Kidney epithelial cell (primary cell): ENCODE data around the gene ARMC10. TPM values are rescaled to one million over a fixed set of nuclear protein-coding genes. Genes with fewer than 3 reads are reported as not detected.
A peak's percentile ranks its signal among the peaks of the same experiment; 100 is the strongest.

Experiments used
- DNase-seq: peaks from one replicate; pipeline ENCODE4 v3.0.0-alpha.2; 2010; ENCODE audit warnings: low read depth
- H3K27me3 ChIP-seq: 2 replicates; pipeline ENCODE4 v1.6.0; 2011; ENCODE audit warnings: low read length; ENCODE audit not compliant: control insufficient read depth, insufficient read depth
- H3K36me3 ChIP-seq: 2 replicates; pipeline ENCODE4 v1.5.1; 2011; ENCODE audit warnings: low read length; ENCODE audit not compliant: control insufficient read depth, insufficient read depth
- H3K4me3 ChIP-seq: 2 replicates; pipeline ENCODE4 v1.5.1; 2011; ENCODE audit warnings: low read depth, mild to moderate bottlenecking, control low read depth, low read length
- total RNA-seq: library from RNA; depleted of rRNA; stranded (reverse); fragments of >200 nt; gene quantifications from 2 replicates; pipeline ENCODE4 v1.2.3, GENCODE V29; 2015
- TF ChIP-seq, protein P1 (sequence below): IDR thresholded peaks from 2 replicates; pipeline ENCODE4 v1.5.1; 2011; ENCODE audit warnings: mild to moderate bottlenecking, moderate library complexity, low read length, control low read depth, inconsistent platforms; ENCODE audit not compliant: insufficient read depth, poor library complexity, severe bottlenecking

ARMC10 gene
- total RNA-seq, 1 donor from 2014 or later = 34.7 TPM

DNA sequence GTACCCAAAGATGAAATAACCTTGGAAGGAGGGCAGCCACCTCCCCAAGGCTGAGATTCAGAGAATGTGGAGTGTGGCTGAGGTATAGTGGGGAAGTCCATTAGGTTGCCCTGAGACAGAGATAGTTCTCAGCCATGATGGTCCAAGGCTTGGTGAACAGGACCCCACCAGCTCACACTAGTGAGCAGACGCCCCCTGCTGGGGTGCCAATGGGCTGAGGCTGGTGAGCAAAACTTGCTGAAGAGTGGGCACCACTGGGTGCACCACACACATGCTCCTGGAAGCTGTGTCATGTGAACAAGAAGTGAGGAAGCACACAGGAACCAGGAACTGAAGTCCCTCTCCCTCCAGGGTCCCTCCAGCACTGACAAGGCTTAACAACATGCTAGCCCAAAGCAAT lies 9.3 kb upstream of the ARMC10 start:
- TF ChIP-seq, protein P1, sequence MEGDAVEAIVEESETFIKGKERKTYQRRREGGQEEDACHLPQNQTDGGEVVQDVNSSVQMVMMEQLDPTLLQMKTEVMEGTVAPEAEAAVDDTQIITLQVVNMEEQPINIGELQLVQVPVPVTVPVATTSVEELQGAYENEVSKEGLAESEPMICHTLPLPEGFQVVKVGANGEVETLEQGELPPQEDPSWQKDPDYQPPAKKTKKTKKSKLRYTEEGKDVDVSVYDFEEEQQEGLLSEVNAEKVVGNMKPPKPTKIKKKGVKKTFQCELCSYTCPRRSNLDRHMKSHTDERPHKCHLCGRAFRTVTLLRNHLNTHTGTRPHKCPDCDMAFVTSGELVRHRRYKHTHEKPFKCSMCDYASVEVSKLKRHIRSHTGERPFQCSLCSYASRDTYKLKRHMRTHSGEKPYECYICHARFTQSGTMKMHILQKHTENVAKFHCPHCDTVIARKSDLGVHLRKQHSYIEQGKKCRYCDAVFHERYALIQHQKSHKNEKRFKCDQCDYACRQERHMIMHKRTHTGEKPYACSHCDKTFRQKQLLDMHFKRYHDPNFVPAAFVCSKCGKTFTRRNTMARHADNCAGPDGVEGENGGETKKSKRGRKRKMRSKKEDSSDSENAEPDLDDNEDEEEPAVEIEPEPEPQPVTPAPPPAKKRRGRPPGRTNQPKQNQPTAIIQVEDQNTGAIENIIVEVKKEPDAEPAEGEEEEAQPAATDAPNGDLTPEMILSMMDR = peak; percentile 54
- no peaks in the 10 kb centered on the region for H3K36me3 ChIP-seq
- no peaks in the 10 kb centered on the region for H3K27me3 ChIP-seq
- DNase-seq = no peak
- no peak overlapping the region for H3K4me3 ChIP-seq

DNA sequence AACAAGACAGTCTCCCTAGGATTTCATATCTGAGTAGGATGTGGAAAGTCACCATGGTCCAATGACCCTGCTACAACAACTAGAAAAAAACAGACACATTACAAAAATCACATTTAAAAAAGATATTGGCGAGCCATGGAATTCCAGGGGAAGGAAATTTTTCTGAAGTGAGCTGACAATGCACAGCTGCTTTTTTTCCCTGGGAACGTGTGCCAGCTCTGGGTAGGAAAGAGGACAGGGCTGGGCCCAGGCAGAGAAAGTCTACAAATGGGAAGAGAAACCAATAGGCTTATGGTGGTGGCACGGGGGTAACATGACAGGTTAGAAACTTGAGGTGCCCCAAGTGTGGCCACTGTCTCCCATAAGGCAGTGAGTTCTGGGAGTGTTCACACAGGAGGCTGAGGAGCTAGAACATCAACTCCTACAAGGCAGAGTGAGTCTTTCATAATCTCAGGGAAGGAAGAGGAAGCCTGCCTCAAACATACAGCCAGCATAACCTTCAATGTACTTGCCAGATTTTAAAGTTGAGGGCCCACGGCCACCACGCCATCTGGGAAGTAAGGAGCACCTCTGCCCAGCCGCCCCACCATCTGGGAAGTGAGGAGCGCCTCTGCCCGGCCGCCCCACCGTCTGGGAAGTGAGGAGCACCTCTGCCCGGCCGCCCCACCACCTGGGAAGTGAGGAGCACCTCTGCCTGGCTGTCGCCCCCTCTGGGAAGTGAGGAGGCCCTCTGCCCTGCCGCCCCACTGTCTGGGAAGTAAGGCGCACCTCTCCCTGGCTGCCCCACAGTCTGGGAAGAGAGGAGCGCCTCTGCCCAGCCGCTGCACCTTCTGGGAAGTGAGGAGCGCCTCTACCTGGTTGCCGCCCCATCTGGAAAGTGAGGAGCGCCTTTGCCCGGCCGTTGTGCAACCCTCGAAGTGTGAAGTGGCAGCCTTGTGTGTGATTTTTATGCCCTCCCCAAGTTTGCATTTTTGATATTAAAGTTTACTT lies 6.2 kb upstream of the ARMC10 start:
- Histone ChIP-seq H3K36me3 (no peaks in the 10 kb centered on the region), H3K4me3 (no peak overlapping the region), H3K27me3 (no peaks in the 10 kb centered on the region)
- TF ChIP-seq, protein P1 = no peak
- no peak for DNase-seq

DNA sequence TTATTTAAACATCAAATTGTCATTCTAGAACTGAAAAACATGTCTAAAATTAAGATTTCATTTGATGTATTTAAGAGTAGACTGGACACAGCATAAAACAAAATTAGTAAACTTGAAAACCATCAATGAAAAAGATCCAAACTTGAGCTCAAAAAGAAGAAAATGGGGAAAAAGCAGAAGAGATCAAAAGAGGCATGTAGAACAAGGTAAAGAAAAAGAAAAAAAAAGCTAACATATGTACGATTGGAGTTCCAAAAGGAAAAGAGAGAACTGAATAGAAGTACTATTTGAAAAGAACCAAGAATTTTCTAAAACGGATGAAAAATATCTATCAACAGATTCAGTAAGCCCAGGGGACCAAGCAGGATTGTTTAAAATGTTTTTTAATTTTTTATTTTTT lies 3.9 kb upstream of the ARMC10 start:
- H3K36me3 ChIP-seq = no peaks in the 10 kb centered on the region
- no peaks in the 10 kb centered on the region for H3K27me3 ChIP-seq
- no peak for DNase-seq
- H3K4me3 ChIP-seq = no peak overlapping the region
- TF ChIP-seq, protein P1 = no peak

DNA sequence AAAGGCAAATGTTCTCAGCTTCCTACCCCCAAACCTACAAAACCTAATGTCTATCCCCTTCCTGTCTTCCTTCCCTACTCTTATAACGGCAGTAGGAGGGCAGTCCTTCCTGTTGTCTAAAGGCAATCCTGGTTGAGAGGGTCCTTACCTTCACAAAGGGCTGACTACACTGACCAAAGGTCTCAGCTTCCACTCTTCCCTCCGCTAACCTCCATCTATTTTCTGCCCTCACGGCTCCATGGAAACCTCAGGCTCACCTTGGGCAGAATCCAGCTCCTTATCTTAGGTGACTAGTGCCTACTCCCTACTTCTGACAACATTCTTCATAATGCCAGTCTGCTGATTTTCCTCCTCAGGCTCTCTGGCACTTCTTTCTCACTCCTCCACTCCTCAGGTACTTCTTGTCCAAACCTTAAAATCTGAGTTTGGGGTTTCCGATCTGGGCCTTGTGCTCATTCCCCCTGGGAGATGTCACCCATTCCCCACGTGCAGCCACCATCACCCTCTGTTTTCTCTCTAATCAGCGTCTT lies 886 bp upstream of the ARMC10 start:
- TF ChIP-seq, protein P1 = no peak
- H3K36me3 ChIP-seq = no peaks in the 10 kb centered on the region
- H3K4me3 ChIP-seq = peak overlapping the region; percentile 92
- H3K27me3 ChIP-seq = no peaks in the 10 kb centered on the region
- DNase-seq = no peak

DNA sequence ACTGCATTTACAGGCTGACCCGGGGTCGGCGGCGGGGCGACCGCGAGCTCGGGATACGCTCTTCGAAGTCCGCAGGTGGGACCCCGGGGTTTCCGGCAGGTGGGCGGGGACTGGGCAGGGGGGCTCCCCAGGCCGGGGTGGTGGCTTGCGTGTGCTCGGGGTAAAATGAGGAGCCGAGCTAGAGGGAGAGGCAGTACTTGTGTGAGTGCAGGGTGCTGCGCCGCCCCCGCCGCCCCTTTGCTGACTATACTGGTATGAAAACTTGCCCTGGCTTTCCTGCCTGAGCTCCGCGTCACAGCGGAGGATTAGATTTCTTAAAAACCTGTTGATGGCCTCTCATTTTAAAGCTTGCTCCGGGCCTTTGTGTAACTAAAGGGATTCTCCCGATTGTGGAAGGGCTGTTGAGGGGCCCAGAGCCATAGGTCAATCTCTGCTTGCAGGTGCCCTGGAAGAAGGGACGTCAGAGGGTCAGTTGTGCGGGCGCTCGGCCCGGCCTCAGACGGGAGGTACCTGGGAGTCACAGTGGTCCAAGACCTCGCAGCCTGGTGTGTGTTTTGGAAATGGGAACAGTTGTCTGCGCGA lies 488 bp downstream of the ARMC10 start:
- Histone ChIP-seq H3K27me3 (no peaks in the 10 kb centered on the region), H3K36me3 (no peaks in the 10 kb centered on the region), H3K4me3 (peak overlapping the region; percentile 92)
- DNase-seq = peak; percentile 12
- TF ChIP-seq, protein P1 = no peak
